ENCODE data around the gene CHID1.

Gene CHID1

GRCh38 chr11:884578-885070 lies 26.0 kb downstream of the CHID1 start:
- no peak for DNase-seq (ENCODE audit: low spot score)
- no peak for TF ChIP-seq CTCF (IDR thresholded peaks at IDR 0.05; ENCODE audit: extremely low read depth, insufficient read depth, missing control alignments)
- in situ Hi-C loops (cut with MboI; ENCODE audit: low pct_unique_long_range_greater_than_20kb, low sequenced_read_pairs, unreplicated experiment) = no loop called here

GRCh38 chr11:883527-883926 lies 27.1 kb downstream of the CHID1 start:
- no peak for DNase-seq (ENCODE audit: low spot score)
- no peak for TF ChIP-seq CTCF (IDR thresholded peaks at IDR 0.05; ENCODE audit: extremely low read depth, insufficient read depth, missing control alignments)
- in situ Hi-C loops (cut with MboI; ENCODE audit: low pct_unique_long_range_greater_than_20kb, low sequenced_read_pairs, unreplicated experiment) = no loop called here

GRCh38 chr11:882596-882995 lies 28.0 kb downstream of the CHID1 start:
- no peak for DNase-seq (ENCODE audit: low spot score)
- in situ Hi-C loops (cut with MboI; ENCODE audit: low pct_unique_long_range_greater_than_20kb, low sequenced_read_pairs, unreplicated experiment) = no loop called here
- no peak for TF ChIP-seq CTCF (IDR thresholded peaks at IDR 0.05; ENCODE audit: extremely low read depth, insufficient read depth, missing control alignments)

- no peak for DNase-seq (ENCODE audit: low spot score)
- TF ChIP-seq CTCF (IDR thresholded peaks at IDR 0.05; ENCODE audit: extremely low read depth, insufficient read depth, missing control alignments) = no peak
- in situ Hi-C loops (cut with MboI; ENCODE audit: low pct_unique_long_range_greater_than_20kb, low sequenced_read_pairs, unreplicated experiment) = no loop called here
Observed at GRCh38 chr11:880447-880846, 30.2 kb downstream of the CHID1 start.

GRCh38 chr11:877565-877964 lies 33.0 kb downstream of the CHID1 start:
- no peak for TF ChIP-seq CTCF (IDR thresholded peaks at IDR 0.05; ENCODE audit: extremely low read depth, insufficient read depth, missing control alignments)
- in situ Hi-C loops (cut with MboI; ENCODE audit: low pct_unique_long_range_greater_than_20kb, low sequenced_read_pairs, unreplicated experiment) = no loop called here
- no peak for DNase-seq (ENCODE audit: low spot score)

- TF ChIP-seq CTCF (IDR thresholded peaks at IDR 0.05; ENCODE audit: extremely low read depth, insufficient read depth, missing control alignments) = no peak
- in situ Hi-C loops (cut with MboI; ENCODE audit: low pct_unique_long_range_greater_than_20kb, low sequenced_read_pairs, unreplicated experiment) = no loop called here
- no peak for DNase-seq (ENCODE audit: low spot score)
Observed at GRCh38 chr11:876545-876944, 34.1 kb downstream of the CHID1 start.

Data from GM13977 (cell line).